ENCODE results near the gene JARID2.

DNA sequence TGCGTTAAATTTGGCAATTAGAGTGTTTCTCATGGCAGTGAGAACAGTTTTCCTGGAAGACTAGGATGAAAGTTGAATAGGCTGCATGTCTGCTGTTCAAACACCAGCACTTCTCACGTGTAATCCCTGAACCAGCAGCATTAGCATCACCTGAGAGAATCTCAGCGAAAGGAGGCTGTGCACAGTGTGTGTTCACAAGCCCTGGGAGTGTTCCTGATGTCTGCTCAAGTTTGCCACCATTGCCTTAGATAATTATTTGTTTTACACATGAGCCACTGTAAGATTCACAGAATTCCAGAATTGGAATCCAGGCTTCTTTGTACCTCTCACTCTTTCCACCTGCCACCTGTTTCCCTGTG, 117.3 kb downstream of the JARID2 start:
- TF ChIP-seq, protein P1, sequence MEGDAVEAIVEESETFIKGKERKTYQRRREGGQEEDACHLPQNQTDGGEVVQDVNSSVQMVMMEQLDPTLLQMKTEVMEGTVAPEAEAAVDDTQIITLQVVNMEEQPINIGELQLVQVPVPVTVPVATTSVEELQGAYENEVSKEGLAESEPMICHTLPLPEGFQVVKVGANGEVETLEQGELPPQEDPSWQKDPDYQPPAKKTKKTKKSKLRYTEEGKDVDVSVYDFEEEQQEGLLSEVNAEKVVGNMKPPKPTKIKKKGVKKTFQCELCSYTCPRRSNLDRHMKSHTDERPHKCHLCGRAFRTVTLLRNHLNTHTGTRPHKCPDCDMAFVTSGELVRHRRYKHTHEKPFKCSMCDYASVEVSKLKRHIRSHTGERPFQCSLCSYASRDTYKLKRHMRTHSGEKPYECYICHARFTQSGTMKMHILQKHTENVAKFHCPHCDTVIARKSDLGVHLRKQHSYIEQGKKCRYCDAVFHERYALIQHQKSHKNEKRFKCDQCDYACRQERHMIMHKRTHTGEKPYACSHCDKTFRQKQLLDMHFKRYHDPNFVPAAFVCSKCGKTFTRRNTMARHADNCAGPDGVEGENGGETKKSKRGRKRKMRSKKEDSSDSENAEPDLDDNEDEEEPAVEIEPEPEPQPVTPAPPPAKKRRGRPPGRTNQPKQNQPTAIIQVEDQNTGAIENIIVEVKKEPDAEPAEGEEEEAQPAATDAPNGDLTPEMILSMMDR (IDR thresholded peaks at IDR 0.05) = no peak
- TF ChIP-seq EZH2phosphoT487 (IDR thresholded peaks at IDR 0.05) (no peak), EZH2 (IDR thresholded peaks at IDR 0.05) (no peak)
